Transverse colon (tissue), 4 donors: ENCODE measurements around the gene TRPM4.

Experiments
- CTCF ChIP-seq, 5 experiments: fragments of 200-600 bp in 3 of 5; fragments of 450-650 bp in 2 of 5; sonication (generic) in 3 of 5; IDR thresholded peaks; 1 replicate in 2 of 5; 2 replicates in 3 of 5; pipeline ENCODE4 v1.5.1; 2016 to 2017; ENCODE audit warnings: antibody characterized with exemption in 5 of 5, inconsistent platforms in 3 of 5, mild to moderate bottlenecking in 2 of 5, moderate library complexity in 1 of 5
- EP300 ChIP-seq: sonication (generic); formaldehyde crosslinking; IDR thresholded peaks from one replicate; pipeline ENCODE4 v1.6.1; 2017; ENCODE audit warnings: antibody characterized with exemption, low read depth
- POLR2A ChIP-seq: fragments of 450-650 bp; IDR thresholded peaks from one replicate; pipeline ENCODE4 v1.6.1; 2016; ENCODE audit warnings: antibody characterized with exemption, mild to moderate bottlenecking, moderate library complexity
- POLR2AphosphoS5 ChIP-seq, 3 donors: sonication (generic); formaldehyde crosslinking; IDR thresholded peaks; one replicate each; pipeline ENCODE4 v1.6.1; 2016; ENCODE audit warnings: antibody characterized with exemption in 3 of 3

GRCh38 chr19:49200238-49200862 is 42.8 kb downstream of the TRPM4 start:
- TF ChIP-seq EP300 (no peak), POLR2A (no peak), CTCF (IDR thresholded peaks at IDR 0.05) (no peak), POLR2AphosphoS5 (IDR thresholded peaks at IDR 0.05) (peak in 1 of 3 donors; percentile 16)
